Bronchial epithelial cell (primary cell): ENCODE data around the gene DNTTIP2. TPM values are rescaled to one million over a fixed set of nuclear protein-coding genes. Genes with fewer than 3 reads are reported as not detected.

ENCODE experiments used
- DNase-seq: peaks from one replicate; pipeline ENCODE4 v3.0.0-alpha.2; 2010; ENCODE audit warnings: low read depth
- FAIRE-seq: peaks from 2 replicates; lab custom pipeline; 2011; peaks lifted over from hg19 to GRCh38; lab: Jason Lieb, UNC
- H3K27me3 ChIP-seq: 2 replicates; pipeline ENCODE4 v1.5.1; 2011; ENCODE audit warnings: low read length; ENCODE audit not compliant: control insufficient read depth, insufficient read depth
- H3K36me3 ChIP-seq: 2 replicates; pipeline ENCODE4 v1.5.1; 2011; ENCODE audit warnings: low read length; ENCODE audit not compliant: control insufficient read depth, insufficient read depth
- H3K4me3 ChIP-seq: 2 replicates; pipeline ENCODE4 v1.5.1; 2011; ENCODE audit warnings: mild to moderate bottlenecking, low read depth, low read length, control low read depth
- CTCF ChIP-seq: IDR thresholded peaks from 2 replicates; pipeline ENCODE4 v1.5.1; 2011; ENCODE audit warnings: mild to moderate bottlenecking, moderate library complexity, low read length, control low read depth, inconsistent platforms; ENCODE audit not compliant: insufficient read depth, severe bottlenecking
- total RNA-seq: library from RNA; depleted of rRNA; stranded (reverse); fragments of >200 nt; gene quantifications from 2 replicates; pipeline ENCODE4 v1.2.1, GENCODE V29; 2014

The DNTTIP2 gene
- total RNA-seq, 1 donor from 2014 or later, result 24.5 TPM

GRCh38 chr1:93816970-93817678 is 61.9 kb downstream of the DNTTIP2 start:
- TF ChIP-seq CTCF, result no peak
- no peaks in the 10 kb centered on the region for H3K36me3 ChIP-seq
- DNase-seq, result peak; percentile 20
- no peaks in the 10 kb centered on the region for H3K27me3 ChIP-seq
- H3K4me3 ChIP-seq, result no peak overlapping the region
- FAIRE-seq, result no peak

Other genes starting within 250 kb of the DNTTIP2 start
- 26.2 and 69.5 TPM in 2 replicates for gene BCAR3, start 197.4 kb downstream of the DNTTIP2 start, total RNA-seq
- gene GCLM, start 30.2 kb upstream of the DNTTIP2 start, total RNA-seq, result 7.4 and 9.7 TPM in 2 replicates
- under 0.01 and 1.4 TPM in 2 replicates for gene ABCA4, start 241.9 kb upstream of the DNTTIP2 start, total RNA-seq